IMR-90 (cell line): ENCODE data around the gene CASP8. TPM values are rescaled to one million over a fixed set of nuclear protein-coding genes. Genes with fewer than 3 reads are reported as not detected.

ENCODE experiments used
- ATAC-seq: fragments of 200-7000 bp; cut with Tn5 transposase; 2 replicates; pipeline ENCODE4 v1.9.1; 2020; ENCODE audit warnings: low read depth, mild to moderate bottlenecking, moderate library complexity
- BruUV-seq: library from RNA; stranded (reverse); fragments of 400-500 nt; replicated peaks from 2 replicates; lab custom pipeline; 2021; lab: Mats Ljungman, UMichigan
- CTCF ChIA-PET: fragments of 300-600 bp; formaldehyde crosslinking; extraction: SDS; loops from one replicate; lab custom pipeline; 2021; ENCODE audit warnings: antibody characterized with exemption; lab: Yijun Ruan, JAX
- POLR2A ChIA-PET: fragments of 300-600 bp; sonication (Branson Sonifier 250); formaldehyde crosslinking; loops from one replicate; lab custom pipeline; 2022; ENCODE audit warnings: antibody characterized with exemption; ENCODE audit not compliant: unreplicated experiment; lab: Charles Lee
- DNase-seq: peaks from one replicate; pipeline ENCODE4 v3.0.0; 2013
- H2AFZ ChIP-seq: replicated peaks from 2 replicates; pipeline ENCODE3; 2013; ENCODE audit warnings: low read length, mild to moderate bottlenecking; ENCODE audit not compliant: poor library complexity
- H2AK5ac ChIP-seq: 2 replicates; pipeline ENCODE4 v1.6.1; 2013; ENCODE audit warnings: low read depth, low read length, inconsistent platforms
- H2AK9ac ChIP-seq: replicated peaks from 2 replicates; pipeline ENCODE3; 2013; ENCODE audit warnings: mild to moderate bottlenecking, low read depth, low read length, moderate library complexity; ENCODE audit not compliant: poor library complexity
- H2BK120ac ChIP-seq: 2 replicates; pipeline ENCODE4 v1.6.1; 2013; ENCODE audit warnings: low read depth, low read length, inconsistent platforms
- H2BK15ac ChIP-seq: 3 replicates; pipeline ENCODE4 v1.6.1; 2013; ENCODE audit warnings: low read depth, low read length, inconsistent platforms
- H2BK20ac ChIP-seq: 2 replicates; pipeline ENCODE4 v1.6.1; 2013; ENCODE audit warnings: low read depth, mild to moderate bottlenecking, inconsistent platforms, low read length, moderate library complexity
- H2BK5ac ChIP-seq: 2 replicates; pipeline ENCODE4 v1.6.1; 2013; ENCODE audit warnings: mild to moderate bottlenecking, low read depth, low read length, inconsistent platforms; ENCODE audit not compliant: poor library complexity, severe bottlenecking
- H3K14ac ChIP-seq: replicated peaks from 2 replicates; pipeline ENCODE4 v1.6.1; 2013; ENCODE audit warnings: low read depth, low read length, inconsistent platforms
- H3K18ac ChIP-seq: 2 replicates; pipeline ENCODE4 v1.6.1; 2013; ENCODE audit warnings: low read depth, low read length, control low read depth
- H3K23ac ChIP-seq: 2 replicates; pipeline ENCODE4 v1.6.1; 2013; ENCODE audit warnings: low read depth, low read length, inconsistent platforms
- H3K27ac ChIP-seq: 2 replicates; pipeline ENCODE4 v1.5.1; 2013; ENCODE audit warnings: mild to moderate bottlenecking, control low read depth, low read length; ENCODE audit not compliant: insufficient read depth
- H3K27me3 ChIP-seq: 2 replicates; pipeline ENCODE4 v1.6.1; 2013; ENCODE audit warnings: low read length; ENCODE audit not compliant: control insufficient read depth, insufficient read depth
- H3K36me3 ChIP-seq: 2 replicates; pipeline ENCODE4 v1.6.1; 2013; ENCODE audit warnings: low read length, mixed read lengths; ENCODE audit not compliant: control insufficient read depth, insufficient read depth
- H3K4ac ChIP-seq: 2 replicates; pipeline ENCODE4 v1.6.1; 2013; ENCODE audit warnings: low read depth, low read length, inconsistent platforms
- H3K4me1 ChIP-seq: 2 replicates; pipeline ENCODE4 v1.6.1; 2013; ENCODE audit warnings: low read length, mixed read lengths; ENCODE audit not compliant: control insufficient read depth, insufficient read depth
- H3K4me2 ChIP-seq: 2 replicates; pipeline ENCODE4 v1.6.1; 2013; ENCODE audit warnings: low read depth, mild to moderate bottlenecking, control low read depth, low read length, moderate library complexity
- H3K4me3 ChIP-seq: 2 replicates; pipeline ENCODE4 v1.5.1; 2013; ENCODE audit warnings: low read depth, mild to moderate bottlenecking, control low read depth, low read length, moderate library complexity; ENCODE audit not compliant: insufficient read depth
- H3K56ac ChIP-seq: 2 replicates; pipeline ENCODE4 v1.6.1; 2013; ENCODE audit warnings: low read length, inconsistent platforms; ENCODE audit not compliant: insufficient read depth; ENCODE audit errors: extremely low read depth
- H3K79me1 ChIP-seq, 2 experiments: 2 replicates each; pipeline ENCODE4 v1.6.1; 2013; ENCODE audit warnings: low read length in 2 of 2, inconsistent platforms in 1 of 2, low read depth in 1 of 2
- H3K9ac ChIP-seq: 2 replicates; pipeline ENCODE4 v1.6.1; 2013; ENCODE audit warnings: low read depth, low read length, control low read depth
- H3K9me1 ChIP-seq: 2 replicates; pipeline ENCODE4 v1.6.1; 2013; ENCODE audit warnings: low read length, inconsistent platforms; ENCODE audit not compliant: insufficient read depth
- H3K9me3 ChIP-seq: 2 replicates; pipeline ENCODE4 v1.6.1; 2013; ENCODE audit warnings: low read length; ENCODE audit not compliant: control insufficient read depth, insufficient read depth
- H4K20me1 ChIP-seq: 2 replicates; pipeline ENCODE4 v1.6.1; 2013; ENCODE audit warnings: low read length, inconsistent platforms; ENCODE audit not compliant: insufficient read depth
- H4K5ac ChIP-seq: 2 replicates; pipeline ENCODE4 v1.6.1; 2013; ENCODE audit warnings: mild to moderate bottlenecking, low read depth, low read length, control low read depth
- H4K8ac ChIP-seq, 2 experiments: 2 replicates each; pipeline ENCODE4 v1.6.1; 2013; ENCODE audit warnings: low read depth in 2 of 2, low read length in 2 of 2, control low read depth in 1 of 2, inconsistent platforms in 1 of 2
- H4K91ac ChIP-seq: 2 replicates; pipeline ENCODE4 v1.6.1; 2013; ENCODE audit warnings: low read depth, low read length, inconsistent platforms; ENCODE audit not compliant: insufficient read depth
- MAZ ChIP-seq: IDR thresholded peaks from 2 replicates; pipeline ENCODE4 v1.6.1; 2012; ENCODE audit warnings: low read depth, mild to moderate bottlenecking, low read length, improper control_type of control experiment, moderate library complexity, borderline replicate concordance
- MXI1 ChIP-seq: IDR thresholded peaks from 2 replicates; pipeline ENCODE4 v1.6.1; 2012; ENCODE audit warnings: low read depth, mild to moderate bottlenecking, low read length, moderate library complexity, borderline replicate concordance
- NFE2L2 ChIP-seq: fragments of 150-350 bp; IDR thresholded peaks from 2 replicates; pipeline ENCODE4 v1.6.1; 2016; ENCODE audit warnings: low read depth, mild to moderate bottlenecking, low read length
- RCOR1 ChIP-seq: IDR thresholded peaks from 2 replicates; pipeline ENCODE4 v1.6.1; 2012; ENCODE audit warnings: mild to moderate bottlenecking, low read length, improper control_type of control experiment; ENCODE audit not compliant: insufficient replicate concordance
- SMC3 ChIP-seq: fragments of 150-350 bp; IDR thresholded peaks from 2 replicates; pipeline ENCODE4 v1.6.1; 2016; ENCODE audit warnings: low read depth, mild to moderate bottlenecking, antibody characterized with exemption, low read length, moderate library complexity
- WGBS, 2 experiments: methylation state at CpG; one replicate each; pipeline versions ENCODE4 v1.1.5 to v1.1.7; 2013; ENCODE audit warnings: missing lambda C conversion rate in 2 of 2; ENCODE audit not compliant: insufficient read length in 1 of 2; ENCODE audit errors: extremely low coverage in 2 of 2; 5-methylcytosine and 5-hydroxymethylcytosine counted together
- dilution Hi-C: fragments of 300-500 bp; cut with HindIII; formaldehyde crosslinking; loops from one replicate; pipeline ENCODE4 v1.14.3; 2018; ENCODE audit warnings: low sequenced_read_pairs; ENCODE audit not compliant: unreplicated experiment
- in situ Hi-C: fragments of 300-500 bp; cut with MboI; formaldehyde crosslinking; loops from 3 replicates; pipeline ENCODE4 v1.14.3; 2019; ENCODE audit warnings: low sequenced_read_pairs, inconsistent platforms, mixed read lengths
- intact Hi-C: fragments of 100-400 bp; cut with micrococcal nuclease; formaldehyde crosslinking; loops from 2 replicates; pipeline ENCODE4 v1.10.0; 2022
- polyA plus RNA-seq, 3 experiments: library from polyadenylated mRNA; depleted of rRNA; stranded (reverse); fragments of >200 nt; gene quantifications; 2 replicates each; pipeline ENCODE4 v1.2.3, GENCODE V29; 2012; ENCODE audit warnings: low replicate concordance in 1 of 3
- total RNA-seq: library from RNA; depleted of rRNA; stranded (reverse); fragments of >200 nt; gene quantifications from 2 replicates; pipeline ENCODE4 v1.2.3, GENCODE V29; 2012

Gene CASP8
- total and polyA plus RNA-seq, 2 of the 4 experiments (the other 2 are of a cell fraction) = 13.1 to 17.0 TPM

GRCh38 chr2:201275069-201275468 is 14.7 kb downstream of the CASP8 start:
- no TSS peak for BruUV-seq
- H4K20me1 ChIP-seq = no peaks in the 10 kb centered on the region
- ATAC-seq = no peak
- no peak overlapping the region for H2AFZ ChIP-seq
- no peak overlapping the region for H2BK15ac ChIP-seq
- intact Hi-C loops = no loop called here
- in situ Hi-C loops = no loop called here
- H3K27ac ChIP-seq = no peak overlapping the region
- ChIA-PET POLR2A (interaction anchor here (1.0 kb wide), 1 partner anchor 13 kb away, joined by 3 read pairs; no protein-coding TSS in a partner anchor), CTCF (no interaction called here)
- no peak overlapping the region for H3K56ac ChIP-seq
- H3K4ac ChIP-seq = no peak overlapping the region
- H2AK5ac ChIP-seq = no peak overlapping the region
- no CpG with 5 or more reads among the region's 2 CpGs for WGBS, 2 experiments
- no peak overlapping the region for H2BK120ac ChIP-seq
- no peak overlapping the region for H3K9ac ChIP-seq
- no peak overlapping the region for H4K8ac ChIP-seq
- no peak overlapping the region for H3K18ac ChIP-seq
- no peak overlapping the region for H2AK9ac ChIP-seq
- dilution Hi-C loops = no loop called here
- peaks cover 20% of the 10 kb centered on the region for H3K36me3 ChIP-seq
- H4K5ac ChIP-seq = no peak overlapping the region
- H3K23ac ChIP-seq = no peak overlapping the region
- H2BK5ac ChIP-seq = no peak overlapping the region
- no peak for DNase-seq
- H3K79me1 ChIP-seq = peaks cover 0 to 3% of the 10 kb centered on the region in 2 experiments; a peak in 2 of 4 replicates
- no peak overlapping the region for H3K14ac ChIP-seq
- no peak overlapping the region for H3K4me3 ChIP-seq
- no peaks in the 10 kb centered on the region for H3K27me3 ChIP-seq
- H3K9me3 ChIP-seq = no peaks in the 10 kb centered on the region
- TF ChIP-seq MAZ = no peak
- TF ChIP-seq SMC3 = no peak
- TF ChIP-seq NFE2L2 = no peak
- TF ChIP-seq RCOR1 = no peak
- no peak for TF ChIP-seq MXI1
- no peak overlapping the region for H2BK20ac ChIP-seq
- H3K4me1 ChIP-seq = no peaks in the 10 kb centered on the region
- H3K9me1 ChIP-seq = 0 out of 2 replicates have a peak, but pooled peaks cover 4% of the 10 kb centered on the region
- no peak overlapping the region for H3K4me2 ChIP-seq
- no peak overlapping the region for H4K91ac ChIP-seq
